Measurements from ENCODE around the gene SEMA4F.

SEMA4F gene

GRCh38 chr2:74700643-74701372 lies 46.8 kb downstream of the SEMA4F start:
- Histone ChIP-seq H3K27ac (ENCODE audit: low read depth, low read length) (no peak overlapping the region), H3K9ac (ENCODE audit: low read length in 5 of 5) (no peak overlapping the region)

GRCh38 chr2:74702001-74702715 lies 48.1 kb downstream of the SEMA4F start:
- H3K36me3 ChIP-seq (ENCODE audit: control insufficient read depth in 5 of 5, insufficient read depth in 5 of 5, low read length in 5 of 5) = no peaks in the 10 kb centered on the region
- no peak overlapping the region for H3K4me3 ChIP-seq (ENCODE audit: low read depth in 1 of 5, low read length in 5 of 5)
- no peaks in the 10 kb centered on the region for H3K9me3 ChIP-seq (ENCODE audit: control insufficient read depth in 5 of 5, low read length in 5 of 5)
- H3K27ac ChIP-seq (ENCODE audit: low read depth, low read length) = no peak overlapping the region
- H3K4me1 ChIP-seq (ENCODE audit: control insufficient read depth in 5 of 5, insufficient read depth in 5 of 5, low read length in 5 of 5) = peaks cover 0 to 10% (median 0%) of the 10 kb centered on the region in 5 donors
- no peak overlapping the region for H3K9ac ChIP-seq (ENCODE audit: low read length in 5 of 5)
- no peaks in the 10 kb centered on the region for H3K27me3 ChIP-seq (ENCODE audit: control insufficient read depth in 5 of 5, insufficient read depth in 4 of 5, low read length in 5 of 5)

More at GRCh38 chr2:74700643-74701372, 46.8 kb downstream of the SEMA4F start:
- Histone ChIP-seq H3K4me1 (ENCODE audit: control insufficient read depth in 5 of 5, insufficient read depth in 5 of 5, low read length in 5 of 5) (peaks cover 0 to 10% (median 0%) of the 10 kb centered on the region in 5 donors), H3K27me3 (ENCODE audit: control insufficient read depth in 5 of 5, insufficient read depth in 4 of 5, low read length in 5 of 5) (no peaks in the 10 kb centered on the region), H3K9me3 (ENCODE audit: control insufficient read depth in 5 of 5, low read length in 5 of 5) (no peaks in the 10 kb centered on the region), H3K36me3 (ENCODE audit: control insufficient read depth in 5 of 5, insufficient read depth in 5 of 5, low read length in 5 of 5) (no peaks in the 10 kb centered on the region), H3K4me3 (ENCODE audit: low read depth in 1 of 5, low read length in 5 of 5) (no peak overlapping the region)

- H3K9me3 ChIP-seq (ENCODE audit: control insufficient read depth in 5 of 5, low read length in 5 of 5) = no peaks in the 10 kb centered on the region
- H3K36me3 ChIP-seq (ENCODE audit: control insufficient read depth in 5 of 5, insufficient read depth in 5 of 5, low read length in 5 of 5) = no peaks in the 10 kb centered on the region
- no peak overlapping the region for H3K9ac ChIP-seq (ENCODE audit: low read length in 5 of 5)
- H3K27me3 ChIP-seq (ENCODE audit: control insufficient read depth in 5 of 5, insufficient read depth in 4 of 5, low read length in 5 of 5) = no peaks in the 10 kb centered on the region
- peak overlapping the region; percentile 69 for H3K27ac ChIP-seq (ENCODE audit: low read depth, low read length)
- no peak overlapping the region for H3K4me3 ChIP-seq (ENCODE audit: low read depth in 1 of 5, low read length in 5 of 5)
- H3K4me1 ChIP-seq (ENCODE audit: control insufficient read depth in 5 of 5, insufficient read depth in 5 of 5, low read length in 5 of 5) = peaks cover 0 to 15% (median 0%) of the 10 kb centered on the region in 5 donors
These were observed 49.3 kb downstream of the SEMA4F start for GRCh38 chr2:74703373-74703772.

GRCh38 chr2:74704216-74704615 lies 50.2 kb downstream of the SEMA4F start:
- no peaks in the 10 kb centered on the region for H3K27me3 ChIP-seq (ENCODE audit: control insufficient read depth in 5 of 5, insufficient read depth in 4 of 5, low read length in 5 of 5)
- H3K9me3 ChIP-seq (ENCODE audit: control insufficient read depth in 5 of 5, low read length in 5 of 5) = no peaks in the 10 kb centered on the region
- peaks cover 0 to 22% (median 4%) of the 10 kb centered on the region in 5 donors for H3K4me1 ChIP-seq (ENCODE audit: control insufficient read depth in 5 of 5, insufficient read depth in 5 of 5, low read length in 5 of 5)
- H3K9ac ChIP-seq (ENCODE audit: low read length in 5 of 5) = no peak overlapping the region
- H3K4me3 ChIP-seq (ENCODE audit: low read depth in 1 of 5, low read length in 5 of 5) = no peak overlapping the region
- no peaks in the 10 kb centered on the region for H3K36me3 ChIP-seq (ENCODE audit: control insufficient read depth in 5 of 5, insufficient read depth in 5 of 5, low read length in 5 of 5)
- no peak overlapping the region for H3K27ac ChIP-seq (ENCODE audit: low read depth, low read length)

- H3K9ac ChIP-seq (ENCODE audit: low read length in 5 of 5) = no peak overlapping the region
- no peak overlapping the region for H3K27ac ChIP-seq (ENCODE audit: low read depth, low read length)
- peaks cover 0 to 26% (median 7%) of the 10 kb centered on the region in 5 donors for H3K4me1 ChIP-seq (ENCODE audit: control insufficient read depth in 5 of 5, insufficient read depth in 5 of 5, low read length in 5 of 5)
- H3K36me3 ChIP-seq (ENCODE audit: control insufficient read depth in 5 of 5, insufficient read depth in 5 of 5, low read length in 5 of 5) = no peaks in the 10 kb centered on the region
- H3K4me3 ChIP-seq (ENCODE audit: low read depth in 1 of 5, low read length in 5 of 5) = no peak overlapping the region
- H3K27me3 ChIP-seq (ENCODE audit: control insufficient read depth in 5 of 5, insufficient read depth in 4 of 5, low read length in 5 of 5) = no peaks in the 10 kb centered on the region
- H3K9me3 ChIP-seq (ENCODE audit: control insufficient read depth in 5 of 5, low read length in 5 of 5) = no peaks in the 10 kb centered on the region
These were observed 52.7 kb downstream of the SEMA4F start for GRCh38 chr2:74706741-74707140.

- Histone ChIP-seq H3K36me3 (ENCODE audit: control insufficient read depth in 5 of 5, insufficient read depth in 5 of 5, low read length in 5 of 5) (no peaks in the 10 kb centered on the region), H3K9ac (ENCODE audit: low read length in 5 of 5) (no peak overlapping the region), H3K27ac (ENCODE audit: low read depth, low read length) (peak overlapping the region; percentile 90), H3K27me3 (ENCODE audit: control insufficient read depth in 5 of 5, insufficient read depth in 4 of 5, low read length in 5 of 5) (no peaks in the 10 kb centered on the region), H3K4me3 (ENCODE audit: low read depth in 1 of 5, low read length in 5 of 5) (no peak overlapping the region), H3K9me3 (ENCODE audit: control insufficient read depth in 5 of 5, low read length in 5 of 5) (no peaks in the 10 kb centered on the region), H3K4me1 (ENCODE audit: control insufficient read depth in 5 of 5, insufficient read depth in 5 of 5, low read length in 5 of 5) (peaks cover 0 to 36% (median 13%) of the 10 kb centered on the region in 5 donors)
These were observed 53.8 kb downstream of the SEMA4F start for GRCh38 chr2:74707837-74708236.

DNA sequence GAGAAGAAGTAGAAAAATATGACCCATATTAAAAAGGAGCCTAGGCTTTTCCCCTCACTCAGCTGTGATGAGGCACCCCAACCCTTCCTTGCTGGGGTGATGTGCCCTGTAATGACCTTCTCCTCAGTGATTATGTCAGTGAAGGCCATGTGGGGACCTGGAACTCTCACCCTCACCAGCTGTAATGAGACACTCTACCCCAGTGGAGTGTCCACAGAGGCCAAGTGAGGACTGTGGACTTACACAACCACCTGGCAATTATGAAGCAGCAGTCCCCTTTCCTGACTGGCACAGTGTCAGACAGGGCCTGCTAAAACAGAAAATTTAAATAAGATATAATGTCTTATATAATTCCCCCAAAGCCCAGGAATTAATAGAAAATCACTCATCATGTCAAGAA lies 54.2 kb downstream of the SEMA4F start:
- H3K9ac ChIP-seq (ENCODE audit: low read length in 5 of 5) = no peak overlapping the region
- no peaks in the 10 kb centered on the region for H3K27me3 ChIP-seq (ENCODE audit: control insufficient read depth in 5 of 5, insufficient read depth in 4 of 5, low read length in 5 of 5)
- H3K4me1 ChIP-seq (ENCODE audit: control insufficient read depth in 5 of 5, insufficient read depth in 5 of 5, low read length in 5 of 5) = peaks cover 0 to 34% (median 14%) of the 10 kb centered on the region in 5 donors
- H3K4me3 ChIP-seq (ENCODE audit: low read depth in 1 of 5, low read length in 5 of 5) = no peak overlapping the region
- no peaks in the 10 kb centered on the region for H3K36me3 ChIP-seq (ENCODE audit: control insufficient read depth in 5 of 5, insufficient read depth in 5 of 5, low read length in 5 of 5)
- H3K9me3 ChIP-seq (ENCODE audit: control insufficient read depth in 5 of 5, low read length in 5 of 5) = no peaks in the 10 kb centered on the region
- H3K27ac ChIP-seq (ENCODE audit: low read depth, low read length) = peak overlapping the region; percentile 90

DNA sequence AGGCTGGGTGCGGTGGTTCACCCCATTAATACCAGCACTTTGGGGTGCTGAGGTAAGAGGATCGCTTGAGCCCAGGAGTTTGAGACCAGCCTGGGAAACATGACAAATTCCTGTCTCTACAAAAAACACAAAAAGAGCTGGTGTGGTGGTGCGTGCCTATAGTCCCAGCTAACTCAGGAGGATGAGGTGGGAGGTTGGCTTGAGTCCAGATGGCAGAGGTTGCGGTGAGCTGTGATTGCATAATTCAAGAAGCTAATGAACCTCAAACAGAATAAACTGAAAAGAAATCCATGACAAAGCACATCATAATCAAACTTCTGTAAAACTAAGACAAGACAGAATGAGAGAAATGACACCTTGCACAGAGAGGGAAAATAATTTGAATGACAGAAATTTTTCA lies 54.8 kb downstream of the SEMA4F start:
- Histone ChIP-seq H3K36me3 (ENCODE audit: control insufficient read depth in 5 of 5, insufficient read depth in 5 of 5, low read length in 5 of 5) (no peaks in the 10 kb centered on the region), H3K4me1 (ENCODE audit: control insufficient read depth in 5 of 5, insufficient read depth in 5 of 5, low read length in 5 of 5) (peaks cover 0 to 31% (median 14%) of the 10 kb centered on the region in 5 donors), H3K27ac (ENCODE audit: low read depth, low read length) (peak overlapping the region; percentile 90), H3K9me3 (ENCODE audit: control insufficient read depth in 5 of 5, low read length in 5 of 5) (no peaks in the 10 kb centered on the region), H3K9ac (ENCODE audit: low read length in 5 of 5) (peak overlapping the region in 1 of 5 donors; percentile 23), H3K4me3 (ENCODE audit: low read depth in 1 of 5, low read length in 5 of 5) (no peak overlapping the region), H3K27me3 (ENCODE audit: control insufficient read depth in 5 of 5, insufficient read depth in 4 of 5, low read length in 5 of 5) (no peaks in the 10 kb centered on the region)

DNA sequence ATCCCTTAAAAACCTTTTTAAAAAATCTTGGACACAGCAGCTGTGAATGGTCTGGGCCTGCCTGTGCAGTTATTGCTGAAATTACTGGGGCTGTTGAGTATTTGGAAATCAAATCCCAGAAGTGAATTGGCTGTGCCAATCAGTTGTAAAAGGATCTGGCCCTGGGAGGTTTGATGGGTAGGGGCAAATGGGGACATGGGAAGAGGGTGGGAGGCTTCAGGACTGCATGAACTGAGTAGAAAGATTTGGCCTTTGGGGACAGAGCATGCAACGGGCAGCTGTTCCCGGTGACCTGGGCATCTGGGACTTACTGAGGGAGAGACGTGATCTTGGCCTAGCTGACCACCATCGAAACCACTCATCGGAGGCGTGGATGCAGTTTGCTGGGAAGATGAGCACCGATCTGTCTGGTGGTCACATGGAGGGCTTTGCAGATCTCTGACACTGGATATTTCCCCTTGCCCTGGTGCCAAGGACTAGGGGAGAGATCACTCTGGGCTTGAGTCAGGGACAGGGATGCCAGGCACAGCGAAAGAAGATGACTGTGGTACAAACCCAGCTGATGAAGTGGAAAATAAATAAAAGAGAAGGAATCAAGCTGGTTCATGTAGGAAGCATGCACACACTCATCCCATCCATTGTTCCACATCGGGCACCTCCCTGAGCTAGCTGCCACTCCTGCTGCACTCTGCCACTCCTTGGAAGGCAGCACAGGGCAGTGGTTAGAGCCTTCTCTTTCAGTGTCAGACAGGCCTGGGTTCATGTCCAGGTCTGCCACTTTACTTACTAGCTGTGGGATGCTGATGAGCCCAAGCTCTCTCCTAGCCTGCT lies 58.4 kb downstream of the SEMA4F start:
- Histone ChIP-seq H3K4me1 (ENCODE audit: control insufficient read depth in 5 of 5, insufficient read depth in 5 of 5, low read length in 5 of 5) (peaks cover 3 to 49% (median 27%) of the 10 kb centered on the region in 5 donors), H3K9ac (ENCODE audit: low read length in 5 of 5) (peak overlapping the region in 4 of 5 donors; percentile 24 to 70 (median 50)), H3K27me3 (ENCODE audit: control insufficient read depth in 5 of 5, insufficient read depth in 4 of 5, low read length in 5 of 5) (no peaks in the 10 kb centered on the region), H3K36me3 (ENCODE audit: control insufficient read depth in 5 of 5, insufficient read depth in 5 of 5, low read length in 5 of 5) (no peaks in the 10 kb centered on the region), H3K4me3 (ENCODE audit: low read depth in 1 of 5, low read length in 5 of 5) (no peak overlapping the region), H3K9me3 (ENCODE audit: control insufficient read depth in 5 of 5, low read length in 5 of 5) (no peaks in the 10 kb centered on the region), H3K27ac (ENCODE audit: low read depth, low read length) (peak overlapping the region; percentile 92)
